ENCODE data around the gene ARRB1. TPM values are rescaled to one million over a fixed set of nuclear protein-coding genes. Genes with fewer than 3 reads are reported as not detected.

Gene ARRB1
- total and polyA plus RNA-seq, 9 of the 15 experiments (the other 6 are each of a cell fraction or from before 2014, with no cell fraction given), result 6.6 to 45.4 (median 28.5) TPM

- CTCF ChIA-PET (ENCODE audit: low intra/inter-chr PET ratio), result no interaction called here
- BruUV-seq (replicated peaks), result no TSS peak
- H3K36me3 ChIP-seq (ENCODE audit: control insufficient read depth, insufficient read depth, low read length), result peaks cover 78% of the 10 kb centered on the region
- no peaks in the 10 kb centered on the region for H3K27me3 ChIP-seq (ENCODE audit: control insufficient read depth in 2 of 2, insufficient read depth in 2 of 2, low read length in 2 of 2)
- TF ChIP-seq CUX1 (CRISPR knock-in tag; IDR thresholded peaks at IDR 0.05), result no peak
- no peak for TF ChIP-seq TBL1XR1 (IDR thresholded peaks at IDR 0.05; ENCODE audit: low read length in 2 of 2)
- no peak for TF ChIP-seq ZNF57 (CRISPR knock-in tag; IDR thresholded peaks at IDR 0.05)
- no peak for DNase-seq (ENCODE audit: extremely low read depth in 1 of 4, low spot score in 3 of 4)
- H3K4me3 ChIP-seq, result no peak overlapping the region
- no peak overlapping the region for H3K4me2 ChIP-seq (ENCODE audit: insufficient read depth, low read length)
- no peak for ATAC-seq
- POLR2A ChIA-PET, result interaction anchor here (0.6 to 2.3 kb wide), 2 partner anchors 17 to 125 kb away, joined by 3 to 7 read pairs; no protein-coding TSS in a partner anchor
- 0 out of 2 replicates have a peak, but pooled peaks cover 2% of the 10 kb centered on the region for H4K20me1 ChIP-seq (replicated peaks; ENCODE audit: control insufficient read depth, insufficient read depth, low read length)
- no peaks in the 10 kb centered on the region for H3K79me2 ChIP-seq (ENCODE audit: control insufficient read depth, insufficient read depth, low read length)
- in situ Hi-C loops (cut with MboI), result loop anchor here (5.0 kb wide), 1 partner anchor 106 kb away; no protein-coding TSS in a partner anchor
- FAIRE-seq, result no peak
- intact Hi-C loops (cut with micrococcal nuclease), result no loop called here
- H3K9me1 ChIP-seq (ENCODE audit: control insufficient read depth, insufficient read depth, low read length), result peaks cover 4% of the 10 kb centered on the region
- peaks cover 0 to 3% of the 10 kb centered on the region in 2 experiments; a peak in 1 of 5 replicates for H3K4me1 ChIP-seq (replicated peaks in 1 of 2; ENCODE audit: control insufficient read depth in 2 of 2, insufficient read depth in 2 of 2, low read length in 2 of 2)
- no peak overlapping the region for H3K27ac ChIP-seq (ENCODE audit: extremely low read depth, low read depth, low read length)
- H3K9me3 ChIP-seq (replicated peaks; ENCODE audit: control insufficient read depth, insufficient read depth, low read depth, low read length), result no peaks in the 10 kb centered on the region
- 76% methylated on average over 2 of the region's 2 CpGs for WGBS (ENCODE audit: insufficient coverage, low coverage, missing lambda C conversion rate)
- H3K9ac ChIP-seq (ENCODE audit: insufficient read depth in 1 of 2, low read depth in 2 of 2, low read length in 2 of 2), result no peak overlapping the region
- no peak overlapping the region for H2AFZ ChIP-seq (ENCODE audit: low read depth, low read length)
Measured at GRCh38 chr11:75276186-75276585, 75.3 kb downstream of the ARRB1 start.
